ENCODE results near the gene ZNF487. TPM values are rescaled to one million over a fixed set of nuclear protein-coding genes. Genes with fewer than 3 reads are reported as not detected.

The ZNF487 gene
- polyA plus RNA-seq, 1 donor from 2014 or later: 11.8 TPM

GRCh38 chr10:43395571-43396060 lies 41.3 kb upstream of the ZNF487 start:
- Histone ChIP-seq H3K9ac (ENCODE audit: low read length) (peak overlapping the region; percentile 60), H3K4me2 (ENCODE audit: low read length) (no peak overlapping the region), H3K36me3 (ENCODE audit: insufficient read depth, low read length) (no peaks in the 10 kb centered on the region), H4K20me1 (ENCODE audit: insufficient read depth) (no peaks in the 10 kb centered on the region), H3F3A (ENCODE audit: insufficient read depth, low read length, poor library complexity, severe bottlenecking) (no peaks in the 10 kb centered on the region), H3K4me3 (ENCODE audit: low read length) (peak overlapping the region; percentile 68), H3K9me2 (ENCODE audit: insufficient read depth, low read length) (no peaks in the 10 kb centered on the region), H3K27ac (ENCODE audit: low read length) (no peak overlapping the region), H3K9me3 (ENCODE audit: low read length) (no peaks in the 10 kb centered on the region), H3K79me2 (replicated peaks; ENCODE audit: insufficient read depth, low read length) (peaks cover 33% of the 10 kb centered on the region), H3K27me3 (ENCODE audit: insufficient read depth, low read depth, low read length) (no peaks in the 10 kb centered on the region), H2AFZ (ENCODE audit: low read depth, low read length) (no peak overlapping the region)
- TF ChIP-seq EP300 (conservative IDR thresholded peaks at IDR 0.05; ENCODE audit: poor library complexity, severe bottlenecking) (no peak), REST (IDR thresholded peaks at IDR 0.05; ENCODE audit: borderline replicate concordance) (no peak), SMC3 (conservative IDR thresholded peaks at IDR 0.05; ENCODE audit: poor library complexity) (no peak), TAF1 (IDR thresholded peaks at IDR 0.05; ENCODE audit: low read depth) (no peak), EZH2 (IDR thresholded peaks at IDR 0.05; ENCODE audit: borderline replicate concordance, insufficient read depth, low read length, poor library complexity, severe bottlenecking) (no peak), POLR2AphosphoS5 (IDR thresholded peaks at IDR 0.05) (no peak), RAD21 (conservative IDR thresholded peaks at IDR 0.05) (no peak), CTCF (IDR thresholded peaks at IDR 0.05; ENCODE audit: poor library complexity, severe bottlenecking) (no peak), MXI1 (conservative IDR thresholded peaks at IDR 0.05; ENCODE audit: poor library complexity, severe bottlenecking) (no peak)

- H3K36me3 ChIP-seq (ENCODE audit: insufficient read depth, low read length): no peaks in the 10 kb centered on the region
- H3K9ac ChIP-seq (ENCODE audit: low read length): peak overlapping the region; percentile 60
- H3K27me3 ChIP-seq (ENCODE audit: insufficient read depth, low read depth, low read length): no peaks in the 10 kb centered on the region
- H3F3A ChIP-seq (ENCODE audit: insufficient read depth, low read length, poor library complexity, severe bottlenecking): no peaks in the 10 kb centered on the region
- no peaks in the 10 kb centered on the region for H3K9me2 ChIP-seq (ENCODE audit: insufficient read depth, low read length)
- no peaks in the 10 kb centered on the region for H4K20me1 ChIP-seq (ENCODE audit: insufficient read depth)
- H2AFZ ChIP-seq (ENCODE audit: low read depth, low read length): peak overlapping the region; percentile 4
- H3K9me3 ChIP-seq (ENCODE audit: low read length): no peaks in the 10 kb centered on the region
- H3K27ac ChIP-seq (ENCODE audit: low read length): peak overlapping the region; percentile 59
- H3K4me3 ChIP-seq (ENCODE audit: low read length): peak overlapping the region; percentile 68
- TF ChIP-seq RAD21 (conservative IDR thresholded peaks at IDR 0.05) (no peak), REST (IDR thresholded peaks at IDR 0.05; ENCODE audit: borderline replicate concordance) (no peak), EP300 (conservative IDR thresholded peaks at IDR 0.05; ENCODE audit: poor library complexity, severe bottlenecking) (no peak), EZH2 (IDR thresholded peaks at IDR 0.05; ENCODE audit: borderline replicate concordance, insufficient read depth, low read length, poor library complexity, severe bottlenecking) (no peak), TAF1 (IDR thresholded peaks at IDR 0.05; ENCODE audit: low read depth) (no peak), CTCF (IDR thresholded peaks at IDR 0.05; ENCODE audit: poor library complexity, severe bottlenecking) (no peak), SMC3 (conservative IDR thresholded peaks at IDR 0.05; ENCODE audit: poor library complexity) (no peak)
- H3K79me2 ChIP-seq (replicated peaks; ENCODE audit: insufficient read depth, low read length): peaks cover 38% of the 10 kb centered on the region
- no peak overlapping the region for H3K4me2 ChIP-seq (ENCODE audit: low read length)
Measured at GRCh38 chr10:43396061-43396927, 40.6 kb upstream of the ZNF487 start.

All from neural cell (in vitro differentiated cells).